ENCODE measurements around the gene DBNL. TPM values are rescaled to one million over a fixed set of nuclear protein-coding genes. Genes with fewer than 3 reads are reported as not detected.

DBNL gene
- total RNA-seq, 1 donor from 2014 or later, result 93.7 TPM

DNA sequence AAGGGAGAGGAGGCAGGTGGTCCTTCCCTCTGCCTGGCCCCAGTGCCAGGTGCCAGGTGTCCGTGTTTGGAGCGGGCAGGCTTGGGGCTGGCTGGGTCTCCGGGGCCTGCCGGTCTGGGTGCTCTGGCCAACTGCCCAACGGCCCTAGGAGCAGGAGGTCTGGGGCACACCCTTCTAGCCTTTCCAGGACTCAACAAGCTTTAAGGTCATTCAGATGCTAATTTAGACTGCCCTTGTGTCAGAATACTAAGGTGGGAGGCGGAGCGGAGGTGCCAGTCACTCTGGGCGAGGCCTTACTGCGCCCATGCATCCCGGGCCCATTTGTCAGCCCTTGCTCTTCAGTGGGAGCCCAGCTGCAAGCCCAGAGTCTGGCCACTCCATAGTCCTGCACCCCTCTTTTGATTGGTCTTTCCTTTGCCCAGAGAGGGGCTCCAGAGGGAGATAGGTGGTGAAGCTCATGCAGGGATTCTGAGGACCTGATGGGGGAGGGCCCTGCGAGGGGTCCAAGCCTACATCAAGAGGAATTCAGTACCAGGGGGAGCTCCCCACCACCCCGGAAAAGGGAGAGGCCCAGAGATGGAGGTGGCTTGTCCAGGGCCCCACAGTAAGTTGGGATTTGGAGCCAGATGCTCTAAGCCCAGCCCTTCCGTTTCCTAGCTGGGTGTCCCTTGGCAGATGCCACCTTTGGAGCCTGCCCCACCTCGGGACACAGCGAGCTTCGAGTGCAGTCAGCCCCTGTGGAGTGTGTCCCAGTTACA lies 19.6 kb downstream of the DBNL start:
- Histone ChIP-seq H3K27ac (no peak overlapping the region), H3K4me1 (peaks cover 10% of the 10 kb centered on the region), H3K27me3 (no peaks in the 10 kb centered on the region), H3K36me3 (peaks cover 32% of the 10 kb centered on the region), H3K9me3 (no peaks in the 10 kb centered on the region), H3K4me3 (no peak overlapping the region)
- peak; percentile 59 for DNase-seq
- no peak for ATAC-seq
- intact Hi-C loops (cut with DNase I), result no loop called here
- TF ChIP-seq, protein P1, sequence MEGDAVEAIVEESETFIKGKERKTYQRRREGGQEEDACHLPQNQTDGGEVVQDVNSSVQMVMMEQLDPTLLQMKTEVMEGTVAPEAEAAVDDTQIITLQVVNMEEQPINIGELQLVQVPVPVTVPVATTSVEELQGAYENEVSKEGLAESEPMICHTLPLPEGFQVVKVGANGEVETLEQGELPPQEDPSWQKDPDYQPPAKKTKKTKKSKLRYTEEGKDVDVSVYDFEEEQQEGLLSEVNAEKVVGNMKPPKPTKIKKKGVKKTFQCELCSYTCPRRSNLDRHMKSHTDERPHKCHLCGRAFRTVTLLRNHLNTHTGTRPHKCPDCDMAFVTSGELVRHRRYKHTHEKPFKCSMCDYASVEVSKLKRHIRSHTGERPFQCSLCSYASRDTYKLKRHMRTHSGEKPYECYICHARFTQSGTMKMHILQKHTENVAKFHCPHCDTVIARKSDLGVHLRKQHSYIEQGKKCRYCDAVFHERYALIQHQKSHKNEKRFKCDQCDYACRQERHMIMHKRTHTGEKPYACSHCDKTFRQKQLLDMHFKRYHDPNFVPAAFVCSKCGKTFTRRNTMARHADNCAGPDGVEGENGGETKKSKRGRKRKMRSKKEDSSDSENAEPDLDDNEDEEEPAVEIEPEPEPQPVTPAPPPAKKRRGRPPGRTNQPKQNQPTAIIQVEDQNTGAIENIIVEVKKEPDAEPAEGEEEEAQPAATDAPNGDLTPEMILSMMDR (IDR thresholded peaks at IDR 0.05), result no peak

DNA sequence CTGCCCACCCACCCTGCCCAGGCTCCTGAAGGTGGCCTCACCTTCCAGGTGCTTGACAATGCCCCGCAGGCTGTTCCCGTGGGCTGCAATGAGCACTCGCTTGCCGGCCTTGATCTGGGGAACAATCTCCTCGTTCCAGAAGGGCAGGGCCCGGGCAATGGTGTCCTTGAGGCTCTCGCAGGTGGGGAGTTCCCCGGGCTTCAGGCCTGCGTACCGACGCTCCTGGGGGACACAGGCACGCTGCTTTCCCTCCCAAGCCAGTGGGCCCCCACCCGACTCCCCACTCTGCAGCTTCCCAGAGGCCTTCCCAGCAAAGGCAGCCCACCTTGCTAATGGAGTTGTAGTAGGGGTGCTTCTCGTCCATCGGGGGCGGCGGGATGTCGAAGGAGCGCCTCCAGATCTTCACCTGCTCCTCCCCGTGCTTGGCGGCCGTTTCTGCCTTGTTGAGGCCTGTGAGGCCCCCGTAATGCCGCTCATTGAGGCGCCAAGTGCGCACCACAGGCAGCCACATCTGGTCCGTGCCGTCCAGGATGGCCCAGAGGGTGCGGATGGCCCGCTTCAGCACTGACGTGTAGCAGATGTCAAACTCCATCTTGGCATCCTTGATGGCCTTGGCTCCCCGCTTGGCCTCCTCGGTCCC lies 20.4 kb downstream of the DBNL start:
- intact Hi-C loops (cut with DNase I), result no loop called here
- ATAC-seq, result peak; percentile 5
- Histone ChIP-seq H3K9me3 (no peaks in the 10 kb centered on the region), H3K27ac (no peak overlapping the region), H3K36me3 (peaks cover 24% of the 10 kb centered on the region), H3K4me1 (peaks cover 10% of the 10 kb centered on the region), H3K4me3 (no peak overlapping the region), H3K27me3 (no peaks in the 10 kb centered on the region)
- TF ChIP-seq, protein P1 (IDR thresholded peaks at IDR 0.05), result no peak
- peak; percentile 65 for DNase-seq

DNA sequence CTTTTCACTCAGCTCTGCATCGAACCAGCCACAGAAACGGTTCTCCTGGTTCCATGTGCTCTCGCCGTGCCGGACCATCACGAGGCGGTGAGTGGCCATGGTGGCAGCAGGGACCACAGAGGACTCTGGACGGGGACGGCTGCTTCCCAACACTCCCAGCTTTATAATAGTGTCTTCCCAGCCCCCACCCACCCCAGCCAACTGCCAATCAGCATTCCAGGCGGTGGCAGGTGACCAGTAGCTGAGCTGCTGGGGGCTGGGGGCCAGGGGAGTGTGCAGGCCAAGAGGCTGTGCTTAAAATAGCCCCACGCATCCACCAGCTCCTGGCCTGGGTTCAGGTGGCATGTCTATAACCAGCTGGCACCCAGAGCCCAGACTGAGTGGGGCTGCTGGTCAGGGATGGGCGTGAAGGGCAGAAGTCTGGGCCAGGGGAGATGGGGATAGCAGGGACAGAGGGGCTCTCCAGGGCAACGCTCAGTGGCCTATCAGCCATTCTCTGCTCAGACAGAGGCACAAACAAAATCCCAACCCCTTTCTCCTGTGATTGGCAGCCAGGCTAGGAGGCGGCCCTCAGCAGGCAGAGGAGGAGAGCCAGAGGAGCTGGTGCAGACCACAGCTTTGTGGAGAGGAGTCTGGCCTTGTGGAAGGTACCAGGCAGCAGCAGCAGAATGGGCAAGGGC lies 21.1 kb downstream of the DBNL start, which contains the start of gene PGAM2:
TSS of gene PGAM2 (minus strand) at position 137 of the 680 bp plus-strand sequence. CDS start at position 99, 38 bp downstream.
- Histone ChIP-seq H3K36me3 (peaks cover 17% of the 10 kb centered on the region), H3K9me3 (no peaks in the 10 kb centered on the region), H3K27me3 (no peaks in the 10 kb centered on the region), H3K27ac (no peak within 1 kb of the TSS), H3K4me3 (no peak within 1 kb of the TSS), H3K4me1 (peaks cover 10% of the 10 kb centered on the region)
- TF ChIP-seq, protein P1 (IDR thresholded peaks at IDR 0.05), result no peak
- DNase-seq (peak; percentile 64), ATAC-seq (peak; percentile 15)
- intact Hi-C loops (cut with DNase I), result no loop called here

DNA sequence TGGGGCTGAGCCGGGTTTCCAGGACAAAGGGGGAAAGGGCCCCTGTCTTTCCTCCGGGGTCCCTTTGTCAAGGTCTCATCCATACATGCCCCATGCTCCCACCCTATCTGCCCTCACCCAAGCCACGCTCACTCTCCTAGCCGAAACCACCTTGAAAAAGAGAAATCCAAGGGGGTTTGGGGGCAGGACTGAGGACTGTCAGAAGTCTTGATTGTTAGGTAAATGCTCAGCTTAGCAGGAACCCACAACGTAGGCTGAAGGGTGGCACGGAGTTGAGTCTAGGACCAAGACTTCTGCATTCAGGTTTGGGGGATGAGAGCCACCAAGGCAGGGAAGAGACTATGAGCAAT lies 21.6 kb downstream of the DBNL start:
- intact Hi-C loops (cut with DNase I), result no loop called here
- Histone ChIP-seq H3K36me3 (peaks cover 12% of the 10 kb centered on the region), H3K4me1 (peaks cover 10% of the 10 kb centered on the region), H3K9me3 (no peaks in the 10 kb centered on the region), H3K4me3 (no peak overlapping the region), H3K27ac (no peak overlapping the region), H3K27me3 (no peaks in the 10 kb centered on the region)
- ATAC-seq (no peak), DNase-seq (peak; percentile 46)
- TF ChIP-seq, protein P1 (IDR thresholded peaks at IDR 0.05), result no peak

DNA sequence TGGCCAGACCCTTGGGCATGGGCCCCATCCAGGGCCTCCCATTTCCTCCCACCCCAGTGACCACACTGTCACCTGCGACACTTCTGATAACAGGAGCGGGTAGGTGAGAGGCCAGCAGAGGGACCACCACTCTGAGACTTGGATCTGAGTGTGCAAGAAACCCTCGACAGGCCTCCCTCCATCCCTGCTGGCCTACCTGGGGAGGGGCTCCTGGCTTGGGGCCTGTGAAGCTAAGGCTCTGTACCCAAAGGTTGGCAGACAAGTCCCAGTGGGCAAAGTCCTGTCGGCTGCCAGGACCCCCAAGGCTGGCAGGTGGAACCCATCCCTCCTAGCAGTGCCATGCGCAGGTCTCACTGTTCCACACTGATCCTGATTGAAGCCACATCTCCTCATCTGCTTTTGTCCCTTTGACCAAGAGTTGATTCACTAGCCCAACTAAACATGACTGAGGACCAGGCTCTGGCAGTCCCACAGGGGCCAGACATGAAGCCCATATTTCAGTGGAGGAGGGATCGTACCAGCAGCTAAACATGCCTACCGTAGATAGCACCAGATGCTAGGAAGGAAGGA lies 22.1 kb downstream of the DBNL start:
- intact Hi-C loops (cut with DNase I), result no loop called here
- H3K4me3 ChIP-seq, result no peak overlapping the region
- peaks cover 10% of the 10 kb centered on the region for H3K4me1 ChIP-seq
- no peak for ATAC-seq
- no peak overlapping the region for H3K27ac ChIP-seq
- no peaks in the 10 kb centered on the region for H3K27me3 ChIP-seq
- TF ChIP-seq, protein P1 (IDR thresholded peaks at IDR 0.05), result no peak
- peak; percentile 58 for DNase-seq
- H3K36me3 ChIP-seq, result peaks cover 7% of the 10 kb centered on the region
- no peaks in the 10 kb centered on the region for H3K9me3 ChIP-seq

Data from upper lobe of right lung (tissue), 1 donor.